GM12873 (cell line): Measurements from ENCODE around the gene COL17A1.

Experiments
- TF ChIP-seq, protein P1 (sequence below): IDR thresholded peaks from 2 replicates; pipeline ENCODE4 v1.5.1; 2012; ENCODE audit warnings: low read depth, mild to moderate bottlenecking, moderate library complexity, low read length, control low read depth; ENCODE audit not compliant: insufficient read depth; ENCODE audit errors: missing control alignments

Gene COL17A1

DNA sequence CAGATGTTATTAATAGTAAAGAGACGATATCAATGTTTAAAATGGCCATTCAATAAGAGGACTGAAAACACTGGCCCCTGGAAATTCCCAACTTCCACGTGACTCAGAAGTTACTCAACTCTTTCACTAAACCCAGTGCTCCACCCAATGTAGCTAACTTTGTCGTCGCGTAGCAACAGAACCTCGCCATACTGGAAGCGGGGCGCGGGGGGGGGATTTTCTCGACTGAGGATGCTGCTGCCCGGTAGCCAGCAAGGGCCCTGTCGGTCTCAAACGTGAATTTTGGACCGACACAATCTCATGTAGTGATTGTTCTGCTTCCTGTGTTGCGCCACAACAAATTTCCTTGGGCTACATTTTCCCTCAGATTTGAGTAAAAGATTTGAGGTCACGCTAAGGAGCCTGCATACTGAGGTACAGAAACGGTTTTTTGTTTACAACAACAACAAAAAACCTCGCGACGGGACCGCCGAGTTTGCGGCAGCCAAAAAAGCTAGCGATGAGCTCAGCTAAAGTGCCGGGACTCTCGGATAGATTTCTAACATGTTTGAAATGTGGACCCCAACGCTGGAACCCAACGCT, 35.3 kb upstream of the COL17A1 start:
- TF ChIP-seq, protein P1, sequence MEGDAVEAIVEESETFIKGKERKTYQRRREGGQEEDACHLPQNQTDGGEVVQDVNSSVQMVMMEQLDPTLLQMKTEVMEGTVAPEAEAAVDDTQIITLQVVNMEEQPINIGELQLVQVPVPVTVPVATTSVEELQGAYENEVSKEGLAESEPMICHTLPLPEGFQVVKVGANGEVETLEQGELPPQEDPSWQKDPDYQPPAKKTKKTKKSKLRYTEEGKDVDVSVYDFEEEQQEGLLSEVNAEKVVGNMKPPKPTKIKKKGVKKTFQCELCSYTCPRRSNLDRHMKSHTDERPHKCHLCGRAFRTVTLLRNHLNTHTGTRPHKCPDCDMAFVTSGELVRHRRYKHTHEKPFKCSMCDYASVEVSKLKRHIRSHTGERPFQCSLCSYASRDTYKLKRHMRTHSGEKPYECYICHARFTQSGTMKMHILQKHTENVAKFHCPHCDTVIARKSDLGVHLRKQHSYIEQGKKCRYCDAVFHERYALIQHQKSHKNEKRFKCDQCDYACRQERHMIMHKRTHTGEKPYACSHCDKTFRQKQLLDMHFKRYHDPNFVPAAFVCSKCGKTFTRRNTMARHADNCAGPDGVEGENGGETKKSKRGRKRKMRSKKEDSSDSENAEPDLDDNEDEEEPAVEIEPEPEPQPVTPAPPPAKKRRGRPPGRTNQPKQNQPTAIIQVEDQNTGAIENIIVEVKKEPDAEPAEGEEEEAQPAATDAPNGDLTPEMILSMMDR = no peak

GRCh38 chr10:104120512-104120902, 34.8 kb upstream of the COL17A1 start:
- TF ChIP-seq, protein P1 = no peak

GRCh38 chr10:104119996-104120395, 34.3 kb upstream of the COL17A1 start:
- TF ChIP-seq, protein P1 = no peak

GRCh38 chr10:104117839-104118323, 32.2 kb upstream of the COL17A1 start:
- TF ChIP-seq, protein P1 = no peak

- TF ChIP-seq, protein P1 = no peak
Observed at GRCh38 chr10:104113376-104113956, 27.8 kb upstream of the COL17A1 start.

GRCh38 chr10:104109908-104110662, 24.4 kb upstream of the COL17A1 start:
- TF ChIP-seq, protein P1 = no peak

DNA sequence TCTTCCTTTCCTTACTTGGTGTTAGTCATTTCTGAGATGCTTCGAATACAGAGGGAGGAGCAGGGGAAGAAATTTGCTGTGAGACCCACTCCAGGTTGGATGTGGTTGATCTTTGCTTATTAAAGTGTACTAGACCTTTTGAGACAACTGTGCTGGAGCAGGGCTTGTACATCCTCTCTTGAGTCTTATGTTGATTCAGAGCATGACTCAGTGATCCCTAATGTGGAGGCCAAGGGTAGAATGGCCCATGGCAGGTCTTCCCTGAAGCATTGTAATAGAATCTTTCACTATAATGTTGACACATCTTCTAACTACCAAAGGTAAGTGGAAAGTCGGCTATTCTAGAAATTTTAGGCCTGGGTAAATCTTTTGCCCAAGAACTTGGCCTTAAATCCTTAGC, 19.2 kb upstream of the COL17A1 start:
- TF ChIP-seq, protein P1 = no peak
